OCI-LY7 (cell line): ENCODE results near the gene MT1H. TPM values are rescaled to one million over a fixed set of nuclear protein-coding genes. Genes with fewer than 3 reads are reported as not detected.

Source experiments
- BruUV-seq: library from RNA; stranded (reverse); fragments of 400-500 nt; replicated peaks from 2 replicates; lab custom pipeline; 2021; lab: Mats Ljungman, UMichigan
- CTCF ChIA-PET: fragments of 300-600 bp; sonication (Branson Sonifier 250); formaldehyde crosslinking; loops from one replicate; lab custom pipeline; 2022; ENCODE audit warnings: antibody characterized with exemption; ENCODE audit not compliant: unreplicated experiment; lab: Charles Lee
- POLR2A ChIA-PET: fragments of 300-600 bp; sonication (Branson Sonifier 250); formaldehyde crosslinking; loops from one replicate; lab custom pipeline; 2022; ENCODE audit warnings: antibody characterized with exemption; lab: Charles Lee
- DNase-seq: peaks from one replicate; pipeline ENCODE4 v3.0.0-alpha.2; 2015; ENCODE audit warnings: low spot score
- H2AFZ ChIP-seq: fragments of 200-600 bp; sonication (generic), shearing (Covaris generic); 2 replicates; pipeline ENCODE4 v1.6.1; 2014; ENCODE audit warnings: mild to moderate bottlenecking, antibody characterized with exemption, low read length, moderate library complexity
- H3K27ac ChIP-seq: fragments of 200-600 bp; sonication (generic); 2 replicates; pipeline ENCODE4 v1.5.1; 2014; ENCODE audit warnings: mixed run types, low read depth, mild to moderate bottlenecking, moderate library complexity, low read length, inconsistent platforms; ENCODE audit not compliant: poor library complexity, severe bottlenecking
- H3K36me3 ChIP-seq: fragments of 200-600 bp; sonication (generic); 2 replicates; pipeline ENCODE4 v1.6.1; 2014; ENCODE audit warnings: mild to moderate bottlenecking, antibody characterized with exemption, low read length, moderate library complexity, mixed read lengths; ENCODE audit not compliant: insufficient read depth
- H3K4me1 ChIP-seq: fragments of 200-600 bp; sonication (generic); 2 replicates; pipeline ENCODE4 v1.5.1; 2014; ENCODE audit warnings: mild to moderate bottlenecking, low read length; ENCODE audit not compliant: insufficient read depth, poor library complexity, severe bottlenecking
- H3K4me2 ChIP-seq: fragments of 200-600 bp; sonication (generic); 2 replicates; pipeline ENCODE4 v1.6.1; 2014; ENCODE audit warnings: mild to moderate bottlenecking, low read length
- H3K4me3 ChIP-seq: fragments of 200-600 bp; sonication (generic); 2 replicates; pipeline ENCODE4 v1.5.1; 2014; ENCODE audit warnings: mild to moderate bottlenecking, low read depth, low read length; ENCODE audit not compliant: poor library complexity, severe bottlenecking
- H3K79me2 ChIP-seq: fragments of 200-600 bp; sonication (generic); 2 replicates; pipeline ENCODE4 v1.6.1; 2016; ENCODE audit warnings: low read depth, mild to moderate bottlenecking, low read length, moderate library complexity, mixed read lengths; ENCODE audit not compliant: insufficient read depth
- H3K9me2 ChIP-seq: fragments of 200-600 bp; sonication (generic); 2 replicates; pipeline ENCODE4 v1.6.1; 2016; ENCODE audit warnings: mild to moderate bottlenecking, low read length, mixed read lengths; ENCODE audit not compliant: insufficient read depth
- H3K9me3 ChIP-seq: fragments of 200-600 bp; sonication (generic); 2 replicates; pipeline ENCODE4 v1.6.1; 2014; ENCODE audit warnings: mild to moderate bottlenecking, mixed run types, low read length, mixed read lengths
- H4K20me1 ChIP-seq: fragments of 200-600 bp; sonication (generic); 2 replicates; pipeline ENCODE4 v1.6.1; 2014; ENCODE audit warnings: mild to moderate bottlenecking, antibody characterized with exemption, low read length, moderate library complexity, mixed read lengths; ENCODE audit not compliant: insufficient read depth
- CTCF ChIP-seq: fragments of 200-600 bp; sonication (generic); conservative IDR thresholded peaks from 2 replicates; pipeline ENCODE4 v1.5.1; 2014; ENCODE audit warnings: mild to moderate bottlenecking, antibody characterized with exemption, low read length, moderate library complexity, mixed read lengths
- EZH2phosphoT487 ChIP-seq: fragments of 200-600 bp; sonication (generic); IDR thresholded peaks from 2 replicates; pipeline ENCODE4 v1.6.1; 2018; ENCODE audit warnings: low read depth, borderline replicate concordance, mild to moderate bottlenecking, mixed run types, antibody characterized with exemption, low read length, moderate library complexity, mixed read lengths
- intact Hi-C: fragments of 100-400 bp; cut with micrococcal nuclease; formaldehyde crosslinking; loops from one replicate; pipeline ENCODE4 v1.10.0; 2022; ENCODE audit not compliant: unreplicated experiment
- total RNA-seq, 2 experiments: library from RNA; depleted of rRNA in 1 of 2; stranded (reverse); fragments of >200 nt in 1 of 2; shearing (Covaris generic) in 1 of 2; gene quantifications; 2 replicates each; pipeline ENCODE4 v1.2.3, GENCODE V29; 2014 to 2022

Gene MT1H
- total RNA-seq, 2 experiments from 2014 or later, result not detected

- intact Hi-C loops, result no loop called here
- Histone ChIP-seq H4K20me1 (no peaks in the 10 kb centered on the region), H3K4me2 (no peak overlapping the region), H2AFZ (no peak overlapping the region), H3K4me3 (no peak overlapping the region), H3K79me2 (no peaks in the 10 kb centered on the region), H3K9me2 (no peaks in the 10 kb centered on the region), H3K9me3 (no peaks in the 10 kb centered on the region), H3K4me1 (no peaks in the 10 kb centered on the region), H3K36me3 (no peaks in the 10 kb centered on the region), H3K27ac (no peak overlapping the region)
- no peak for TF ChIP-seq CTCF
- TF ChIP-seq EZH2phosphoT487, result no peak
- DNase-seq, result no peak
- CTCF ChIA-PET, result no interaction called here
- POLR2A ChIA-PET, result no interaction called here
- BruUV-seq, result no TSS peak
Observed at GRCh38 chr16:56639045-56639444, 30.6 kb upstream of the MT1H start.

- Histone ChIP-seq H3K9me2 (no peaks in the 10 kb centered on the region), H3K36me3 (no peaks in the 10 kb centered on the region), H4K20me1 (no peaks in the 10 kb centered on the region), H3K4me1 (no peaks in the 10 kb centered on the region), H2AFZ (no peak overlapping the region), H3K79me2 (no peaks in the 10 kb centered on the region), H3K4me2 (no peak overlapping the region), H3K9me3 (no peaks in the 10 kb centered on the region), H3K27ac (no peak overlapping the region), H3K4me3 (no peak overlapping the region)
- no peak for DNase-seq
- CTCF ChIA-PET, result no interaction called here
- TF ChIP-seq EZH2phosphoT487 (no peak), CTCF (no peak)
- intact Hi-C loops, result no loop called here
- POLR2A ChIA-PET, result no interaction called here
- no TSS peak for BruUV-seq
Observed at GRCh38 chr16:56640076-56640475, 29.5 kb upstream of the MT1H start.

- no peaks in the 10 kb centered on the region for H3K79me2 ChIP-seq
- CTCF ChIA-PET, result no interaction called here
- no TSS peak for BruUV-seq
- H2AFZ ChIP-seq, result no peak overlapping the region
- no peaks in the 10 kb centered on the region for H3K9me2 ChIP-seq
- no peak overlapping the region for H3K4me3 ChIP-seq
- no peak overlapping the region for H3K27ac ChIP-seq
- H3K36me3 ChIP-seq, result no peaks in the 10 kb centered on the region
- TF ChIP-seq EZH2phosphoT487 (no peak), CTCF (no peak)
- POLR2A ChIA-PET, result interaction anchor here (0.6 kb wide), 1 partner anchor 155 kb away, joined by 3 read pairs; no protein-coding TSS in a partner anchor
- no peaks in the 10 kb centered on the region for H3K9me3 ChIP-seq
- no peaks in the 10 kb centered on the region for H3K4me1 ChIP-seq
- H4K20me1 ChIP-seq, result no peaks in the 10 kb centered on the region
- intact Hi-C loops, result no loop called here
- no peak for DNase-seq
- H3K4me2 ChIP-seq, result no peak overlapping the region
Observed at GRCh38 chr16:56641166-56641565, 28.4 kb upstream of the MT1H start.
